HEK293 (cell line): Measurements from ENCODE around the gene PRRG3.

ENCODE experiments used
- KLF16 ChIP-seq: fragments of 450-650 bp; formaldehyde crosslinking; IDR thresholded peaks from 2 replicates; pipeline ENCODE4 v1.5.1; 2017; ENCODE audit warnings: missing biosample characterization, missing genetic modification characterization
- SP7 ChIP-seq: fragments of 450-650 bp; formaldehyde crosslinking; IDR thresholded peaks from 2 replicates; pipeline ENCODE4 v1.5.1; 2016; ENCODE audit warnings: missing biosample characterization, missing genetic modification characterization
- ZBTB8A ChIP-seq: fragments of 450-650 bp; formaldehyde crosslinking; IDR thresholded peaks from 2 replicates; pipeline ENCODE4 v1.5.1; 2016; ENCODE audit warnings: missing biosample characterization, missing genetic modification characterization
- ZNF138 ChIP-seq: fragments of 450-650 bp; formaldehyde crosslinking; IDR thresholded peaks from 2 replicates; pipeline ENCODE4 v1.5.1; 2016; ENCODE audit warnings: missing biosample characterization, missing genetic modification characterization, borderline replicate concordance
- ZNF324 ChIP-seq: fragments of 450-650 bp; formaldehyde crosslinking; IDR thresholded peaks from 2 replicates; pipeline ENCODE4 v1.5.1; 2016; ENCODE audit warnings: missing biosample characterization, missing genetic modification characterization
- ZNF785 ChIP-seq: fragments of 450-650 bp; formaldehyde crosslinking; IDR thresholded peaks from 2 replicates; pipeline ENCODE4 v1.5.1; 2016; ENCODE audit warnings: missing biosample characterization, missing genetic modification characterization
- TF ChIP-seq, protein P1 (sequence below): fragments of 450-650 bp; formaldehyde crosslinking; IDR thresholded peaks from 2 replicates; pipeline ENCODE4 v1.5.1; 2016; ENCODE audit warnings: missing biosample characterization, missing genetic modification characterization
- TF ChIP-seq, protein P2 (sequence below): fragments of 450-650 bp; IDR thresholded peaks from 2 replicates; pipeline ENCODE4 v1.5.1; 2018; ENCODE audit warnings: missing biosample characterization, mild to moderate bottlenecking, missing genetic modification characterization
- TF ChIP-seq, protein P3 (sequence below): fragments of 450-650 bp; formaldehyde crosslinking; IDR thresholded peaks from 2 replicates; pipeline ENCODE4 v1.5.1; 2016; ENCODE audit warnings: missing biosample characterization, missing genetic modification characterization, low read depth
- TF ChIP-seq, protein P4 (sequence below): fragments of 450-650 bp; formaldehyde crosslinking; IDR thresholded peaks from 2 replicates; pipeline ENCODE4 v1.5.1; 2016; ENCODE audit warnings: missing biosample characterization, missing genetic modification characterization
- TF ChIP-seq, protein P5 (sequence below): fragments of 450-650 bp; formaldehyde crosslinking; IDR thresholded peaks from 2 replicates; pipeline ENCODE4 v1.5.1; 2016; ENCODE audit warnings: missing biosample characterization, missing genetic modification characterization, low read depth

DNA sequence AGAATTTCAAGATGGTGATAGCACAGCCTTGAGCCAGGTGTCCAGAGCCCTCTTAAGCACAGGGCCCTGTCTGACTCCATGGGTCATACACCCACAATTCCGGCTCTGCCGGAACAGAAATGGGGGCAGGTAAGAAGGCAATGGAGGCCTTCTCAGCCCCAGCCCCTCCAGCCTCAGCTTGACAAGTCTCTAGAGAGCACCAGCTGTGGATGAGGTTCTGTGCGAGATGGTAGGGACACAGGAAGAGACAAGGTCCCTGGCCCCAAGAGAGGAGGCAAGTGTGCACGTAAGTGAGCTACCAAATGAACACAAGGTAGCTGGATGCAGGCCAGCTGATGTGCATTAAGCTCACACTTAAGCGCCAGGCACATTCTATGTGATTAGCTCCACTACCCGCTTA lies 2.4 kb upstream of the PRRG3 start:
- TF ChIP-seq, protein P1, sequence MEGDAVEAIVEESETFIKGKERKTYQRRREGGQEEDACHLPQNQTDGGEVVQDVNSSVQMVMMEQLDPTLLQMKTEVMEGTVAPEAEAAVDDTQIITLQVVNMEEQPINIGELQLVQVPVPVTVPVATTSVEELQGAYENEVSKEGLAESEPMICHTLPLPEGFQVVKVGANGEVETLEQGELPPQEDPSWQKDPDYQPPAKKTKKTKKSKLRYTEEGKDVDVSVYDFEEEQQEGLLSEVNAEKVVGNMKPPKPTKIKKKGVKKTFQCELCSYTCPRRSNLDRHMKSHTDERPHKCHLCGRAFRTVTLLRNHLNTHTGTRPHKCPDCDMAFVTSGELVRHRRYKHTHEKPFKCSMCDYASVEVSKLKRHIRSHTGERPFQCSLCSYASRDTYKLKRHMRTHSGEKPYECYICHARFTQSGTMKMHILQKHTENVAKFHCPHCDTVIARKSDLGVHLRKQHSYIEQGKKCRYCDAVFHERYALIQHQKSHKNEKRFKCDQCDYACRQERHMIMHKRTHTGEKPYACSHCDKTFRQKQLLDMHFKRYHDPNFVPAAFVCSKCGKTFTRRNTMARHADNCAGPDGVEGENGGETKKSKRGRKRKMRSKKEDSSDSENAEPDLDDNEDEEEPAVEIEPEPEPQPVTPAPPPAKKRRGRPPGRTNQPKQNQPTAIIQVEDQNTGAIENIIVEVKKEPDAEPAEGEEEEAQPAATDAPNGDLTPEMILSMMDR (tag by site-specific recombination): no peak
- no peak for TF ChIP-seq ZBTB8A
- TF ChIP-seq, protein P2, sequence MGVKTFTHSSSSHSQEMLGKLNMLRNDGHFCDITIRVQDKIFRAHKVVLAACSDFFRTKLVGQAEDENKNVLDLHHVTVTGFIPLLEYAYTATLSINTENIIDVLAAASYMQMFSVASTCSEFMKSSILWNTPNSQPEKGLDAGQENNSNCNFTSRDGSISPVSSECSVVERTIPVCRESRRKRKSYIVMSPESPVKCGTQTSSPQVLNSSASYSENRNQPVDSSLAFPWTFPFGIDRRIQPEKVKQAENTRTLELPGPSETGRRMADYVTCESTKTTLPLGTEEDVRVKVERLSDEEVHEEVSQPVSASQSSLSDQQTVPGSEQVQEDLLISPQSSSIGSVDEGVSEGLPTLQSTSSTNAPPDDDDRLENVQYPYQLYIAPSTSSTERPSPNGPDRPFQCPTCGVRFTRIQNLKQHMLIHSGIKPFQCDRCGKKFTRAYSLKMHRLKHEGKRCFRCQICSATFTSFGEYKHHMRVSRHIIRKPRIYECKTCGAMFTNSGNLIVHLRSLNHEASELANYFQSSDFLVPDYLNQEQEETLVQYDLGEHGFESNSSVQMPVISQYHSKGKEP (tag by site-specific recombination): no peak
- TF ChIP-seq KLF16 (tag by site-specific recombination): no peak
- no peak for TF ChIP-seq ZNF138 (tag by site-specific recombination)
- TF ChIP-seq, protein P3, sequence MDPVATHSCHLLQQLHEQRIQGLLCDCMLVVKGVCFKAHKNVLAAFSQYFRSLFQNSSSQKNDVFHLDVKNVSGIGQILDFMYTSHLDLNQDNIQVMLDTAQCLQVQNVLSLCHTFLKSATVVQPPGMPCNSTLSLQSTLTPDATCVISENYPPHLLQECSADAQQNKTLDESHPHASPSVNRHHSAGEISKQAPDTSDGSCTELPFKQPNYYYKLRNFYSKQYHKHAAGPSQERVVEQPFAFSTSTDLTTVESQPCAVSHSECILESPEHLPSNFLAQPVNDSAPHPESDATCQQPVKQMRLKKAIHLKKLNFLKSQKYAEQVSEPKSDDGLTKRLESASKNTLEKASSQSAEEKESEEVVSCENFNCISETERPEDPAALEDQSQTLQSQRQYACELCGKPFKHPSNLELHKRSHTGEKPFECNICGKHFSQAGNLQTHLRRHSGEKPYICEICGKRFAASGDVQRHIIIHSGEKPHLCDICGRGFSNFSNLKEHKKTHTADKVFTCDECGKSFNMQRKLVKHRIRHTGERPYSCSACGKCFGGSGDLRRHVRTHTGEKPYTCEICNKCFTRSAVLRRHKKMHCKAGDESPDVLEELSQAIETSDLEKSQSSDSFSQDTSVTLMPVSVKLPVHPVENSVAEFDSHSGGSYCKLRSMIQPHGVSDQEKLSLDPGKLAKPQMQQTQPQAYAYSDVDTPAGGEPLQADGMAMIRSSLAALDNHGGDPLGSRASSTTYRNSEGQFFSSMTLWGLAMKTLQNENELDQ: no peak
- TF ChIP-seq, protein P4, sequence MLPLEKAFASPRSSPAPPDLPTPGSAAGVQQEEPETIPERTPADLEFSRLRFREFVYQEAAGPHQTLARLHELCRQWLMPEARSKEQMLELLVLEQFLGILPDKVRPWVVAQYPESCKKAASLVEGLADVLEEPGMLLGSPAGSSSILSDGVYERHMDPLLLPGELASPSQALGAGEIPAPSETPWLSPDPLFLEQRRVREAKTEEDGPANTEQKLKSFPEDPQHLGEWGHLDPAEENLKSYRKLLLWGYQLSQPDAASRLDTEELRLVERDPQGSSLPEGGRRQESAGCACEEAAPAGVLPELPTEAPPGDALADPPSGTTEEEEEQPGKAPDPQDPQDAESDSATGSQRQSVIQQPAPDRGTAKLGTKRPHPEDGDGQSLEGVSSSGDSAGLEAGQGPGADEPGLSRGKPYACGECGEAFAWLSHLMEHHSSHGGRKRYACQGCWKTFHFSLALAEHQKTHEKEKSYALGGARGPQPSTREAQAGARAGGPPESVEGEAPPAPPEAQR (tag by site-specific recombination): no peak
- TF ChIP-seq ZNF785 (tag by site-specific recombination): no peak
- no peak for TF ChIP-seq SP7 (tag by site-specific recombination)
- no peak for TF ChIP-seq ZNF324
- TF ChIP-seq, protein P5, sequence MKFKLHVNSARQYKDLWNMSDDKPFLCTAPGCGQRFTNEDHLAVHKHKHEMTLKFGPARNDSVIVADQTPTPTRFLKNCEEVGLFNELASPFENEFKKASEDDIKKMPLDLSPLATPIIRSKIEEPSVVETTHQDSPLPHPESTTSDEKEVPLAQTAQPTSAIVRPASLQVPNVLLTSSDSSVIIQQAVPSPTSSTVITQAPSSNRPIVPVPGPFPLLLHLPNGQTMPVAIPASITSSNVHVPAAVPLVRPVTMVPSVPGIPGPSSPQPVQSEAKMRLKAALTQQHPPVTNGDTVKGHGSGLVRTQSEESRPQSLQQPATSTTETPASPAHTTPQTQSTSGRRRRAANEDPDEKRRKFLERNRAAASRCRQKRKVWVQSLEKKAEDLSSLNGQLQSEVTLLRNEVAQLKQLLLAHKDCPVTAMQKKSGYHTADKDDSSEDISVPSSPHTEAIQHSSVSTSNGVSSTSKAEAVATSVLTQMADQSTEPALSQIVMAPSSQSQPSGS (tag by site-specific recombination): no peak
